Measurements from ENCODE around the gene ASCL2. TPM values are rescaled to one million over a fixed set of nuclear protein-coding genes. Genes with fewer than 3 reads are reported as not detected.

ASCL2 gene
- total and polyA plus RNA-seq, 10 of the 15 experiments (the other 5 are each of a cell fraction or from before 2014, with no cell fraction given), result not detected

- 7% methylated on average over 8 of the region's 8 CpGs for WGBS (ENCODE audit: insufficient coverage, insufficient replicate concordance, low lambda C conversion rate, missing lambda C conversion rate)
- Histone ChIP-seq H3K36me3 (ENCODE audit: control insufficient read depth in 2 of 2, insufficient read depth in 2 of 2, low read length in 1 of 2) (no peaks in the 10 kb centered on the region), H2AFZ (ENCODE audit: control insufficient read depth, low read depth, low read length) (no peak overlapping the region), H3K4me1 (ENCODE audit: control insufficient read depth, insufficient read depth, low read length) (no peaks in the 10 kb centered on the region), H3K4me3 (no peak overlapping the region), H3K27me3 (replicated peaks in 1 of 2; ENCODE audit: control insufficient read depth in 2 of 2, insufficient read depth in 2 of 2, low read length in 1 of 2) (no peaks in the 10 kb centered on the region; a peak in 2 of 4 replicates), H3K79me2 (ENCODE audit: control insufficient read depth, insufficient read depth, low read length) (no peaks in the 10 kb centered on the region), H3K9ac (ENCODE audit: control insufficient read depth, insufficient read depth, low read length) (no peak overlapping the region), H3K27ac (ENCODE audit: control insufficient read depth, insufficient read depth) (no peak overlapping the region), H3K4me2 (ENCODE audit: control insufficient read depth, insufficient read depth) (no peak overlapping the region), H4K20me1 (ENCODE audit: control insufficient read depth, insufficient read depth) (no peaks in the 10 kb centered on the region), H3K9me3 (replicated peaks; ENCODE audit: control insufficient read depth, insufficient read depth, low read length) (no peaks in the 10 kb centered on the region)
- RAD21 ChIA-PET (ENCODE audit: unreplicated experiment), result no interaction called here
- DNase-seq (ENCODE audit: low read depth, low spot score) (no peak), FAIRE-seq (no peak), ATAC-seq (no peak)
- SMC1A ChIA-PET (ENCODE audit: uncharacterized antibody, unreplicated experiment), result no interaction called here
- TF ChIP-seq RELA (IDR thresholded peaks at IDR 0.05; ENCODE audit: borderline replicate concordance, partially characterized antibody) (no peak), NRF1 (conservative IDR thresholded peaks at IDR 0.05; ENCODE audit: low read depth, low read length) (no peak), BHLHE40 (IDR thresholded peaks at IDR 0.05; ENCODE audit: borderline replicate concordance in 1 of 2, low read depth in 2 of 2, low read length in 1 of 2) (no peak), ZNF592 (IDR thresholded peaks at IDR 0.05) (no peak)
- intact Hi-C loops (cut with micrococcal nuclease; ENCODE audit: unreplicated experiment), result loop anchor here (5.0 kb wide), 1 partner anchor 98 kb away; no protein-coding TSS in a partner anchor
- BruUV-seq (replicated peaks), result no TSS peak
- in situ Hi-C loops (cut with MboI), result no loop called here
- CTCF ChIA-PET, result interaction anchor here (0.9 to 1.1 kb wide), 2 partner anchors 125 to 126 kb away, joined by 3 read pairs; no protein-coding TSS in a partner anchor
- POLR2A ChIA-PET, result no interaction called here
Observed at GRCh38 chr11:2294926-2295290, 24.5 kb upstream of the ASCL2 start.
